ENCODE results near the gene BMP7. TPM values are rescaled to one million over a fixed set of nuclear protein-coding genes. Genes with fewer than 3 reads are reported as not detected.

Gene BMP7
- total RNA-seq = 1 to 10 TPM; 4.6 to 7.1 (median 5.6) TPM

DNA sequence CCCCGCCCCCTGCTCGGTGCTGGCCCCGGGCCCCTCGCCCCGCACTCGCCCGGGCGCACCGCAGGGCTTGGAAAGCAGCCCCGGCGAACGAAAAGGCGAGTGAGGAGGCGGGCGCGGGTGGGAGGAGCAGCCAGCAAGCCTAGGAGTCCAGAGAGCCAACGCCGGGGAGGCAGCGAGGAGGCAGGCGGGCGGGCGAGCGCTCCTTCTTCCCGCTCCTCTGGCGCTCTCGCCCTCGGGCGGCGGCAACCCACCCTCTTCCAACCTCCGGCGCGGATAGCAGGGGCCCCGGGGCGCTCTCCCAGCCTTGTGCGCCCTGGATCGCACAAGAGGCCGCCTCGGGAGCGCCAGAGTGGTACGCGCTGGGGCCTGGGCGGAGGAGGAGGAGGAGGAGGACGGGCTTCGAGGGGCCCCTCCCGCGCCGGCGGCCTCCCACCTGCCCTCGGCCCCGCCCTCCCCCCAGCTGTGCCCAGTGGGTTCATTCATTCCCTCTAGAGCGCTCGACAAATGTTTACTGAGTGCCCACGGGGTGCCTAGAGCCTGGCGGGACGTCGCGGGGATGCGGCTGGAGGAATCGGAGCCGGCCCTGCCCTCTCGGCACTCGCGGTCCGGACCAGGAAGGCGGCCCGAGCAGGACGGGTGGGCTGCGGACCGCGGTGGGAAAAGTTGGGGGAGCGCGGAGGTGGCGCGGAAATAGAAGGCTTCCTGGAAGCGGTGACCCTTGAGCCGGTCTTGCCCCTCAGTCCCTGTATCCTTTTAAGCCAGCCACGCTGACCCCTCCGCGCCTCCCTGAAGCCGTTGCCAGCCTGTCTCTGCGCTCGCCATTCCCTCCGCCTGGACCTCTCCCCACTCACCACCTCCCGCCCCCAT is at the start of gene BMP7:
Gene BMP7, minus strand, starts transcription at position 351 of the 867 bp plus-strand sequence. CDS start 519 bp downstream, outside the sequence.
- 3% methylated on average over 31 of the region's 84 CpGs for WGBS
- Histone ChIP-seq H3K9me3 (no peaks in the 10 kb centered on the region), H3K36me3 (no peaks in the 10 kb centered on the region), H3K4me1 (peaks cover 6 to 33% (median 27%) of the 10 kb centered on the region in 4 donors), H3K4me3 (peak within 1 kb of the TSS; percentile 49 to 62 (median 54)), H3K27ac (replicated peaks in 1 of 4) (no peak within 1 kb of the TSS), H3K27me3 (peaks cover 0 to 87% (median 24%) of the 10 kb centered on the region in 4 donors)
- intact Hi-C loops (cut with DNase I) = no loop called here
- DNase-seq (ENCODE audit: extremely low spot score) = no peak
- TF ChIP-seq, protein P1, sequence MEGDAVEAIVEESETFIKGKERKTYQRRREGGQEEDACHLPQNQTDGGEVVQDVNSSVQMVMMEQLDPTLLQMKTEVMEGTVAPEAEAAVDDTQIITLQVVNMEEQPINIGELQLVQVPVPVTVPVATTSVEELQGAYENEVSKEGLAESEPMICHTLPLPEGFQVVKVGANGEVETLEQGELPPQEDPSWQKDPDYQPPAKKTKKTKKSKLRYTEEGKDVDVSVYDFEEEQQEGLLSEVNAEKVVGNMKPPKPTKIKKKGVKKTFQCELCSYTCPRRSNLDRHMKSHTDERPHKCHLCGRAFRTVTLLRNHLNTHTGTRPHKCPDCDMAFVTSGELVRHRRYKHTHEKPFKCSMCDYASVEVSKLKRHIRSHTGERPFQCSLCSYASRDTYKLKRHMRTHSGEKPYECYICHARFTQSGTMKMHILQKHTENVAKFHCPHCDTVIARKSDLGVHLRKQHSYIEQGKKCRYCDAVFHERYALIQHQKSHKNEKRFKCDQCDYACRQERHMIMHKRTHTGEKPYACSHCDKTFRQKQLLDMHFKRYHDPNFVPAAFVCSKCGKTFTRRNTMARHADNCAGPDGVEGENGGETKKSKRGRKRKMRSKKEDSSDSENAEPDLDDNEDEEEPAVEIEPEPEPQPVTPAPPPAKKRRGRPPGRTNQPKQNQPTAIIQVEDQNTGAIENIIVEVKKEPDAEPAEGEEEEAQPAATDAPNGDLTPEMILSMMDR (IDR thresholded peaks at IDR 0.05) = no peak

DNA sequence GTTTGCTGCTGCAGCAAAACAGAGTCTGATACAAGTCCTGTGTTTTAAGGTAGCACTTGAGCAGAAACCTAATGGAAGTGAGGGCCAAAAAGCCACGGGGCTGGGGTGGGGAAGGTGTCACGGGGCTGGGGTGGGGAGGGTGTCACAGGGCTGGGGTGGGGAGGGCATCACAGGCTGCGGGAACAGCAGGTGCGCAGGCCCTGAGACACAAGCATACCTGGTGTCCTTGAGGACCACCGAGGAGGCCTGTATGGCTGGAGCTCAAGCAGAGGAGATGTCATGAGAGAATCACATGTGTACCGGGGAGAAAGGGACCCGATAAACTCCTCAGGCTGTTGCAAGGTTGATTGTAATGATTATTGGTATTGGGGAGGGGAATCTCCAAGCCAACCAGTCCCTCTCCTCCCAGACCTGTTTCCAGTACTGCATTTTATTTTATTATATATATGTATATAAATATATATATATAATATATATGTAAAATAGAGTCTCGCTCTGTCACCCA is 49.6 kb upstream of the BMP7 start:
- intact Hi-C loops (cut with DNase I) = no loop called here
- no peak overlapping the region for H3K27ac ChIP-seq (replicated peaks in 1 of 4)
- H3K9me3 ChIP-seq = no peaks in the 10 kb centered on the region
- WGBS = over 99% methylated on average over 8 of the region's 8 CpGs
- no peak overlapping the region for H3K4me3 ChIP-seq
- peak; percentile 55 for DNase-seq (ENCODE audit: extremely low spot score)
- TF ChIP-seq, protein P1 (IDR thresholded peaks at IDR 0.05) = no peak
- TF ChIP-seq EP300 (IDR thresholded peaks at IDR 0.05) = no peak
- TF ChIP-seq POLR2AphosphoS5 (IDR thresholded peaks at IDR 0.05) = no peak
- no peak for TF ChIP-seq POLR2A (IDR thresholded peaks at IDR 0.05; ENCODE audit: low read depth)
- no peaks in the 10 kb centered on the region for H3K36me3 ChIP-seq
- no peaks in the 10 kb centered on the region for H3K27me3 ChIP-seq
- H3K4me1 ChIP-seq = no peaks in the 10 kb centered on the region

- intact Hi-C loops (cut with DNase I) = no loop called here
- no peaks in the 10 kb centered on the region for H3K27me3 ChIP-seq
- no peak for DNase-seq (ENCODE audit: extremely low spot score)
- no peak overlapping the region for H3K4me3 ChIP-seq
- no peaks in the 10 kb centered on the region for H3K36me3 ChIP-seq
- TF ChIP-seq POLR2AphosphoS5 (IDR thresholded peaks at IDR 0.05) = no peak
- no peak for TF ChIP-seq EP300 (IDR thresholded peaks at IDR 0.05)
- TF ChIP-seq, protein P1 (IDR thresholded peaks at IDR 0.05) = no peak
- no peak for TF ChIP-seq POLR2A (IDR thresholded peaks at IDR 0.05; ENCODE audit: low read depth)
- H3K4me1 ChIP-seq = no peaks in the 10 kb centered on the region
- H3K9me3 ChIP-seq = no peaks in the 10 kb centered on the region
- WGBS = 81% methylated on average over 8 of the region's 8 CpGs
- H3K27ac ChIP-seq (replicated peaks in 1 of 4) = no peak overlapping the region
Measured at GRCh38 chr20:57315083-57315975, 48.9 kb upstream of the BMP7 start.

DNA sequence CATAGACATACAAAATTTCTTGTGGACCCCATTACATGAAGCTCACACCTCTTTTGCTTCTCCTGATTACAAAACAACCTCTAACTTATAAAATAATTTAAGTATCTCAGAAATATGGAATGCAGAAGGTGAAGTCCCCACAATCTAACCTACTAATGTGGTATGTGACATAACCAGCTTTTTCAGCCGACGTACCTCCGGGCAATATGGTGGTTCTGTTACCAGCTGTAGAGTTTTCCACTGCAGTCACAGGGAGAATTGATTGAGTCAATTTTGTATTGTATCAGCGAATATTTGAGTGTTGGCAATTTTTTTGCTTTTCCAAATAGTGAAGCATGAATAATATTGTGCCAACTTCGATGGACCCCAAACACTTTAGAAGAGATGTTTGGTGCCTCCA is 47.5 kb upstream of the BMP7 start:
- 86% methylated on average over 5 of the region's 5 CpGs for WGBS
- TF ChIP-seq, protein P1 (IDR thresholded peaks at IDR 0.05) = no peak
- no peak for TF ChIP-seq POLR2A (IDR thresholded peaks at IDR 0.05; ENCODE audit: low read depth)
- TF ChIP-seq POLR2AphosphoS5 (IDR thresholded peaks at IDR 0.05) = no peak
- no peak for TF ChIP-seq EP300 (IDR thresholded peaks at IDR 0.05)
- H3K4me3 ChIP-seq = no peak overlapping the region
- H3K9me3 ChIP-seq = no peaks in the 10 kb centered on the region
- H3K36me3 ChIP-seq = no peaks in the 10 kb centered on the region
- intact Hi-C loops (cut with DNase I) = no loop called here
- no peak for DNase-seq (ENCODE audit: extremely low spot score)
- H3K27ac ChIP-seq (replicated peaks in 1 of 4) = no peak overlapping the region
- H3K4me1 ChIP-seq = no peaks in the 10 kb centered on the region
- no peaks in the 10 kb centered on the region for H3K27me3 ChIP-seq
